SKM-1 (cell line): ENCODE data around the gene PTPRU.

Experiments
- DNase-seq: peaks from one replicate; lab custom pipeline; 2025; ENCODE audit not compliant: unreplicated experiment; lab: John Stamatoyannopoulos, UW

Gene PTPRU

GRCh38 chr1:29264773-29265389 is 28.6 kb downstream of the PTPRU start:
- DNase-seq = no peak

- no peak for DNase-seq
Measured at GRCh38 chr1:29266912-29267311, 30.6 kb downstream of the PTPRU start.

- no peak for DNase-seq
Measured at GRCh38 chr1:29267321-29268070, 31.2 kb downstream of the PTPRU start.

GRCh38 chr1:29269382-29269781 is 33.1 kb downstream of the PTPRU start:
- DNase-seq = no peak

- no peak for DNase-seq
Measured at GRCh38 chr1:29270929-29271521, 34.7 kb downstream of the PTPRU start.

- no peak for DNase-seq
Measured at GRCh38 chr1:29271724-29272123, 35.4 kb downstream of the PTPRU start.

- no peak for DNase-seq
Measured at GRCh38 chr1:29272147-29272907, 36.0 kb downstream of the PTPRU start.

GRCh38 chr1:29275435-29275834 is 39.1 kb downstream of the PTPRU start:
- DNase-seq = no peak

- no peak for DNase-seq
Measured at GRCh38 chr1:29278124-29278523, 41.8 kb downstream of the PTPRU start.

GRCh38 chr1:29279406-29279805 is 43.1 kb downstream of the PTPRU start:
- DNase-seq = no peak

GRCh38 chr1:29279951-29280391 is 43.6 kb downstream of the PTPRU start:
- no peak for DNase-seq

GRCh38 chr1:29280409-29281131 is 44.2 kb downstream of the PTPRU start:
- DNase-seq = no peak

GRCh38 chr1:29281571-29281970 is 45.2 kb downstream of the PTPRU start:
- no peak for DNase-seq

- no peak for DNase-seq
Measured at GRCh38 chr1:29282135-29282923, 46.0 kb downstream of the PTPRU start.

- DNase-seq = no peak
Measured at GRCh38 chr1:29282924-29283803, 46.8 kb downstream of the PTPRU start.

- DNase-seq = no peak
Measured at GRCh38 chr1:29283804-29284195, 47.5 kb downstream of the PTPRU start.

- no peak for DNase-seq
Measured at GRCh38 chr1:29284286-29284960, 48.1 kb downstream of the PTPRU start.

- no peak for DNase-seq
Measured at GRCh38 chr1:29284961-29285560, 48.7 kb downstream of the PTPRU start.
